ENCODE measurements around the gene PHACTR1.

DNA sequence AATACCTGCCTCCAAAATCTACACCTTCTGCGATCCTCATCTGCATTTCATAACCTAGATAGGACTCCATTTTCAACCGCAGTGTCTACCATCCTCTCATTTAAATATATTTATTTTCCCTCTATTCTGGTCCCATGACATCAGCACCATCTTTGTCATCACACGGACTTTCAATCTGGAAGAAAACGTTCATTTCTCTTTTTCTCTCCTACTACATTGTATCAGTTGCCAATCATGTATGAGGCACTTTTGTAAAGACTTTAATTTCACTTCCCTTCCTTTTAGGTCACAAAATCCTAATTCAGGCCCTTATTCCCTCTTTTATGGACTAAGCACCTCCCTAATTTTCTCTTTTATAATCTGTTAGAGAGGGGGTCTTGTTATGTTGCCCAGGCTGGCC, 89.6 kb downstream of the PHACTR1 start:
- TF ChIP-seq EZH2 (IDR thresholded peaks at IDR 0.05; ENCODE audit: insufficient read depth, low read length) (no peak), CTCF (IDR thresholded peaks at IDR 0.05; ENCODE audit: insufficient read depth, low read depth, low read length) (no peak)

Data from astrocyte (in vitro differentiated cells and primary cell).